ENCODE results near the gene IQCE. TPM values are rescaled to one million over a fixed set of nuclear protein-coding genes. Genes with fewer than 3 reads are reported as not detected.
"Not testable (repeated sequence)": the region's sequence is repeated elsewhere in the genome, so short reads cannot be mapped to it uniquely, and the experiment has no call there.

The IQCE gene
- total RNA-seq, 6 donors from 2014 or later, result 18.0 to 51.3 (median 23.9) TPM

GRCh38 chr7:2587778-2588177 lies 29.0 kb downstream of the IQCE start:
- 82 to 95% methylated on average over 2 to 21 of the region's 21 CpGs for WGBS, 2 donors
- no peak for TF ChIP-seq CTCF (IDR thresholded peaks at IDR 0.05)
- TF ChIP-seq POLR2A (IDR thresholded peaks at IDR 0.05), result no peak
- TF ChIP-seq EP300 (IDR thresholded peaks at IDR 0.05), result no peak
- no peak for TF ChIP-seq POLR2AphosphoS5 (IDR thresholded peaks at IDR 0.05)
- H3K27ac ChIP-seq, result no peak overlapping the region
- no peaks in the 10 kb centered on the region for H3K9me3 ChIP-seq
- no peaks in the 10 kb centered on the region for H3K4me1 ChIP-seq
- no peaks in the 10 kb centered on the region for H3K27me3 ChIP-seq
- no peak overlapping the region for H3K4me3 ChIP-seq
- ATAC-seq (ENCODE audit: low FRiP score in 2 of 2), result peak in 1 of 2 donors; percentile 37
- peak in 1 of 2 donors; percentile 55 for DNase-seq
- peaks cover 8 to 70% (median 51%) of the 10 kb centered on the region in 4 donors for H3K36me3 ChIP-seq

- TF ChIP-seq POLR2AphosphoS5 (IDR thresholded peaks at IDR 0.05), result no peak
- DNase-seq (peak in 1 of 2 donors; percentile 51), ATAC-seq (ENCODE audit: low FRiP score in 2 of 2) (no peak)
- Histone ChIP-seq H3K36me3 (peaks cover 8 to 78% (median 60%) of the 10 kb centered on the region in 4 donors), H3K9me3 (no peaks in the 10 kb centered on the region), H3K27me3 (no peaks in the 10 kb centered on the region), H3K27ac (no peak overlapping the region), H3K4me1 (no peaks in the 10 kb centered on the region), H3K4me3 (no peak overlapping the region)
- 94 to 95% methylated on average over 16 of the region's 16 CpGs for WGBS, 2 donors
Observed at GRCh38 chr7:2589341-2589740, 30.6 kb downstream of the IQCE start.

GRCh38 chr7:2589941-2590340 lies 31.2 kb downstream of the IQCE start:
- 92 to 100% methylated on average over 2 to 15 of the region's 15 CpGs for WGBS, 2 donors
- H3K9me3 ChIP-seq; H3K4me1 ChIP-seq; H3K4me3 ChIP-seq; ATAC-seq (ENCODE audit: low FRiP score in 2 of 2); H3K27ac ChIP-seq; H3K27me3 ChIP-seq: not testable (repeated sequence)
- H3K36me3 ChIP-seq, result peaks cover 8 to 79% (median 63%) of the 10 kb centered on the region in 4 donors
- DNase-seq, result peak in 1 of 2 donors; percentile 51

GRCh38 chr7:2592375-2592865 lies 33.6 kb downstream of the IQCE start:
- WGBS, 2 donors, result 94 to 96% methylated on average over 21 to 23 of the region's 23 CpGs
- ATAC-seq (ENCODE audit: low FRiP score in 2 of 2), result peak in 1 of 2 donors; percentile 21
- H3K36me3 ChIP-seq, result peaks cover 5 to 79% (median 58%) of the 10 kb centered on the region in 4 donors

GRCh38 chr7:2593036-2593727 lies 34.4 kb downstream of the IQCE start:
- ATAC-seq (ENCODE audit: low FRiP score in 2 of 2) (peak in 1 of 2 donors; percentile 32), DNase-seq (peak in 1 of 2 donors; percentile 77)
- no peaks in the 10 kb centered on the region for H3K4me1 ChIP-seq
- H3K9me3 ChIP-seq, result no peaks in the 10 kb centered on the region
- TF ChIP-seq POLR2A (IDR thresholded peaks at IDR 0.05) (no peak), EP300 (IDR thresholded peaks at IDR 0.05) (no peak), CTCF (IDR thresholded peaks at IDR 0.05) (no peak), POLR2AphosphoS5 (IDR thresholded peaks at IDR 0.05) (no peak)
- 90 to 97% methylated on average over 24 to 38 of the region's 38 CpGs for WGBS, 2 donors
- peaks cover 5 to 78% (median 60%) of the 10 kb centered on the region in 4 donors for H3K36me3 ChIP-seq
- no peaks in the 10 kb centered on the region for H3K27me3 ChIP-seq
- H3K27ac ChIP-seq, result no peak overlapping the region
- no peak overlapping the region for H3K4me3 ChIP-seq

More at GRCh38 chr7:2592375-2592865, 33.6 kb downstream of the IQCE start:
- Histone ChIP-seq H3K9me3 (no peaks in the 10 kb centered on the region), H3K4me1 (no peaks in the 10 kb centered on the region), H3K4me3 (no peak overlapping the region), H3K27ac (no peak overlapping the region), H3K27me3 (no peaks in the 10 kb centered on the region)
- TF ChIP-seq POLR2AphosphoS5 (IDR thresholded peaks at IDR 0.05) (no peak), EP300 (IDR thresholded peaks at IDR 0.05) (no peak), POLR2A (IDR thresholded peaks at IDR 0.05) (no peak), CTCF (IDR thresholded peaks at IDR 0.05) (no peak)
- peak in 1 of 2 donors; percentile 63 for DNase-seq

Data from upper lobe of left lung (tissue), 6 donors.